ENCODE data around the gene YEATS4. TPM values are rescaled to one million over a fixed set of nuclear protein-coding genes. Genes with fewer than 3 reads are reported as not detected.

YEATS4 gene
- total RNA-seq, 1 experiment from 2014 or later, result 37.1 TPM

DNA sequence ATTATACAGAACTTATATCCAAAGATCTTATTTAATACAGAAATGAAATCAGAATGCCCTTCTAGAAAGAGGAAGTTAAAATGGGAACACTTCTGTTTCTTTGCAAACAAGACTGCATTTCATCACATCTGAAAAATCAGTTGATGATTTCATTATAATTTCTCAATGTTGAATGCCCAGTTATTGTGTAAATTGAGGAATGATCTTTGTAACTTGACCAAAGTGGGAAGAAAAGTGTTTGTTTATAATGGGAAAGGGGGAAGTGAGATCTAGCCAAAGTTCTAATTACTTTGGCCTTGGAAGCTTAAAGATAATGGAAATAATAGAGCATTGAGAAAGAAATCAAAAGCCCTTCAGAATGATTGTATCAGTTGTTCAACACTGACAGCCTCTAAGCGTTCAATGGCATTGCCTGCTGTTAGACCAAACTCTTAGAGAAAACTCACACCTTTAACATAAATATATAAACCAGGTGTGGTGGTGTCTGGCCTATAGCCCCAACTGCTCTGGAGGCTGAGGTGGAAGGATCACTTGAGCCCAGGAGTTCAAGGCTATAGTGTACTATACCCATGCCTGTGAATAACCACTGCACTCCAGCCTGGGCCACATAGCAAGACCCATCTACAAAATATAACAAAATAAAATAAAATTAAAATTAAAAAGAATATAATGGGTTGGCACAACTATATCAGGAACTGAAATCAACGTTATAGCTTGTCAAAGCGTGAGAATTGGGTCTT, 21.3 kb upstream of the YEATS4 start:
- Mint-ChIP-seq H3K9me3 (no peaks in the 10 kb centered on the region), H3K4me3 (no peak overlapping the region), H3K4me1 (no peaks in the 10 kb centered on the region), H3K27me3 (ENCODE audit: low read depth) (no peaks in the 10 kb centered on the region), H3K36me3 (no peaks in the 10 kb centered on the region), H3K27ac (no peak overlapping the region)
- TF ChIP-seq MXD4 (CRISPR knock-in tag; IDR thresholded peaks at IDR 0.05; ENCODE audit: borderline replicate concordance) (no peak), OVOL2 (CRISPR knock-in tag; IDR thresholded peaks at IDR 0.05; ENCODE audit: borderline replicate concordance) (no peak), JAZF1 (CRISPR knock-in tag; IDR thresholded peaks at IDR 0.05) (no peak), ZNF138 (CRISPR knock-in tag; conservative IDR thresholded peaks at IDR 0.05) (no peak), EMX1 (CRISPR knock-in tag; IDR thresholded peaks at IDR 0.05) (no peak), ESRRA (CRISPR knock-in tag; IDR thresholded peaks at IDR 0.05; ENCODE audit: borderline replicate concordance) (no peak), SMAD4 (CRISPR knock-in tag; IDR thresholded peaks at IDR 0.05) (no peak)
- TF ChIP-seq, protein P1, sequence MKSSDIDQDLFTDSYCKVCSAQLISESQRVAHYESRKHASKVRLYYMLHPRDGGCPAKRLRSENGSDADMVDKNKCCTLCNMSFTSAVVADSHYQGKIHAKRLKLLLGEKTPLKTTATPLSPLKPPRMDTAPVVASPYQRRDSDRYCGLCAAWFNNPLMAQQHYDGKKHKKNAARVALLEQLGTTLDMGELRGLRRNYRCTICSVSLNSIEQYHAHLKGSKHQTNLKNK (CRISPR knock-in tag; IDR thresholded peaks at IDR 0.05), result no peak
- TF ChIP-seq, protein P2, sequence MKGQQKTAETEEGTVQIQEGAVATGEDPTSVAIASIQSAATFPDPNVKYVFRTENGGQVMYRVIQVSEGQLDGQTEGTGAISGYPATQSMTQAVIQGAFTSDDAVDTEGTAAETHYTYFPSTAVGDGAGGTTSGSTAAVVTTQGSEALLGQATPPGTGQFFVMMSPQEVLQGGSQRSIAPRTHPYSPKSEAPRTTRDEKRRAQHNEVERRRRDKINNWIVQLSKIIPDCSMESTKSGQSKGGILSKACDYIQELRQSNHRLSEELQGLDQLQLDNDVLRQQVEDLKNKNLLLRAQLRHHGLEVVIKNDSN (CRISPR knock-in tag; IDR thresholded peaks at IDR 0.05), result no peak
- TF ChIP-seq, protein P3, sequence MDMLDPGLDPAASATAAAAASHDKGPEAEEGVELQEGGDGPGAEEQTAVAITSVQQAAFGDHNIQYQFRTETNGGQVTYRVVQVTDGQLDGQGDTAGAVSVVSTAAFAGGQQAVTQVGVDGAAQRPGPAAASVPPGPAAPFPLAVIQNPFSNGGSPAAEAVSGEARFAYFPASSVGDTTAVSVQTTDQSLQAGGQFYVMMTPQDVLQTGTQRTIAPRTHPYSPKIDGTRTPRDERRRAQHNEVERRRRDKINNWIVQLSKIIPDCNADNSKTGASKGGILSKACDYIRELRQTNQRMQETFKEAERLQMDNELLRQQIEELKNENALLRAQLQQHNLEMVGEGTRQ (CRISPR knock-in tag; IDR thresholded peaks at IDR 0.05), result no peak
- TF ChIP-seq, protein P4, sequence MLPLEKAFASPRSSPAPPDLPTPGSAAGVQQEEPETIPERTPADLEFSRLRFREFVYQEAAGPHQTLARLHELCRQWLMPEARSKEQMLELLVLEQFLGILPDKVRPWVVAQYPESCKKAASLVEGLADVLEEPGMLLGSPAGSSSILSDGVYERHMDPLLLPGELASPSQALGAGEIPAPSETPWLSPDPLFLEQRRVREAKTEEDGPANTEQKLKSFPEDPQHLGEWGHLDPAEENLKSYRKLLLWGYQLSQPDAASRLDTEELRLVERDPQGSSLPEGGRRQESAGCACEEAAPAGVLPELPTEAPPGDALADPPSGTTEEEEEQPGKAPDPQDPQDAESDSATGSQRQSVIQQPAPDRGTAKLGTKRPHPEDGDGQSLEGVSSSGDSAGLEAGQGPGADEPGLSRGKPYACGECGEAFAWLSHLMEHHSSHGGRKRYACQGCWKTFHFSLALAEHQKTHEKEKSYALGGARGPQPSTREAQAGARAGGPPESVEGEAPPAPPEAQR (CRISPR knock-in tag; IDR thresholded peaks at IDR 0.05), result no peak
- ChIA-PET POLR2A (no interaction called here), CTCF (interaction anchor here (0.8 to 1.0 kb wide), 2 partner anchors 19 to 47 kb away, joined by 3 to 4 read pairs; no protein-coding TSS in a partner anchor)
- ATAC-seq (no peak), DNase-seq (ENCODE audit: low spot score) (no peak)

DNA sequence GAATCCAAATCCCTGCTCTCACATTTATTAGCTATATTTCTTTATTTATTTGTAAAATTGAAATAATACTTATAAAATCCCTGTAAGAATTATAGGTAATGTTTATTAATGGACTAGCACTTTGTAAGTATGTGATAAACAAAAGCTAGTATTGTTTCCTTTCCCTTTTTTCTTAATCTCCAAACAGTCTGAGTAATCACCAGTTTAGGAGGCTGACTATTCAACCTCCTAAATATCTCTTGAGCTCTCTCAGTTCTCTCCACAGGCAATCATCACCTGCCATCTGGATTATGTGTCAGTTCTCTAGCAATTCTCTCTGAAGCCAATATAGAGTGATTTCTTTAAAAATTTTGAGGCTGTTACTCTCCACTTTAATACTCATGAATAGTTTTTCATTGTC, 20.6 kb upstream of the YEATS4 start:
- ATAC-seq, result no peak
- CTCF ChIA-PET, result interaction anchor here (1.0 kb wide), 1 partner anchor 18 kb away, joined by 3 read pairs; no protein-coding TSS in a partner anchor
- no peak for DNase-seq (ENCODE audit: low spot score)
- no peaks in the 10 kb centered on the region for H3K27me3 Mint-ChIP-seq (ENCODE audit: low read depth)
- no peak overlapping the region for H3K27ac Mint-ChIP-seq
- POLR2A ChIA-PET, result no interaction called here
- no peaks in the 10 kb centered on the region for H3K36me3 Mint-ChIP-seq
- H3K9me3 Mint-ChIP-seq, result no peaks in the 10 kb centered on the region
- H3K4me3 Mint-ChIP-seq, result no peak overlapping the region
- H3K4me1 Mint-ChIP-seq, result no peaks in the 10 kb centered on the region
- TF ChIP-seq ZNF121 (CRISPR knock-in tag; IDR thresholded peaks at IDR 0.05), result no peak
- no peak for TF ChIP-seq ZNF263 (CRISPR knock-in tag; IDR thresholded peaks at IDR 0.05; ENCODE audit: low read depth)
- TF ChIP-seq, protein P5, sequence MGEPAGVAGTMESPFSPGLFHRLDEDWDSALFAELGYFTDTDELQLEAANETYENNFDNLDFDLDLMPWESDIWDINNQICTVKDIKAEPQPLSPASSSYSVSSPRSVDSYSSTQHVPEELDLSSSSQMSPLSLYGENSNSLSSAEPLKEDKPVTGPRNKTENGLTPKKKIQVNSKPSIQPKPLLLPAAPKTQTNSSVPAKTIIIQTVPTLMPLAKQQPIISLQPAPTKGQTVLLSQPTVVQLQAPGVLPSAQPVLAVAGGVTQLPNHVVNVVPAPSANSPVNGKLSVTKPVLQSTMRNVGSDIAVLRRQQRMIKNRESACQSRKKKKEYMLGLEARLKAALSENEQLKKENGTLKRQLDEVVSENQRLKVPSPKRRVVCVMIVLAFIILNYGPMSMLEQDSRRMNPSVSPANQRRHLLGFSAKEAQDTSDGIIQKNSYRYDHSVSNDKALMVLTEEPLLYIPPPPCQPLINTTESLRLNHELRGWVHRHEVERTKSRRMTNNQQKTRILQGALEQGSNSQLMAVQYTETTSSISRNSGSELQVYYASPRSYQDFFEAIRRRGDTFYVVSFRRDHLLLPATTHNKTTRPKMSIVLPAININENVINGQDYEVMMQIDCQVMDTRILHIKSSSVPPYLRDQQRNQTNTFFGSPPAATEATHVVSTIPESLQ (CRISPR knock-in tag; IDR thresholded peaks at IDR 0.05), result no peak
- TF ChIP-seq FOXP1 (CRISPR knock-in tag; IDR thresholded peaks at IDR 0.05; ENCODE audit: borderline replicate concordance), result no peak
- TF ChIP-seq ZNF671 (CRISPR knock-in tag; IDR thresholded peaks at IDR 0.05), result no peak
- TF ChIP-seq, protein P6, sequence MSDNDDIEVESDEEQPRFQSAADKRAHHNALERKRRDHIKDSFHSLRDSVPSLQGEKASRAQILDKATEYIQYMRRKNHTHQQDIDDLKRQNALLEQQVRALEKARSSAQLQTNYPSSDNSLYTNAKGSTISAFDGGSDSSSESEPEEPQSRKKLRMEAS (CRISPR knock-in tag; IDR thresholded peaks at IDR 0.05), result no peak
- no peak for TF ChIP-seq CBFB (CRISPR knock-in tag; IDR thresholded peaks at IDR 0.05; ENCODE audit: low read depth)
- TF ChIP-seq, protein P3 (CRISPR knock-in tag; IDR thresholded peaks at IDR 0.05), result no peak
- TF ChIP-seq, protein P7, sequence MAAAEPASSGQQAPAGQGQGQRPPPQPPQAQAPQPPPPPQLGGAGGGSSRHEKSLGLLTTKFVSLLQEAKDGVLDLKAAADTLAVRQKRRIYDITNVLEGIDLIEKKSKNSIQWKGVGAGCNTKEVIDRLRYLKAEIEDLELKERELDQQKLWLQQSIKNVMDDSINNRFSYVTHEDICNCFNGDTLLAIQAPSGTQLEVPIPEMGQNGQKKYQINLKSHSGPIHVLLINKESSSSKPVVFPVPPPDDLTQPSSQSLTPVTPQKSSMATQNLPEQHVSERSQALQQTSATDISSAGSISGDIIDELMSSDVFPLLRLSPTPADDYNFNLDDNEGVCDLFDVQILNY (CRISPR knock-in tag; IDR thresholded peaks at IDR 0.05), result no peak
- TF ChIP-seq, protein P4 (CRISPR knock-in tag; IDR thresholded peaks at IDR 0.05), result no peak
- TF ChIP-seq NFYB (CRISPR knock-in tag; conservative IDR thresholded peaks at IDR 0.05; ENCODE audit: low read depth), result no peak
- TF ChIP-seq, protein P8, sequence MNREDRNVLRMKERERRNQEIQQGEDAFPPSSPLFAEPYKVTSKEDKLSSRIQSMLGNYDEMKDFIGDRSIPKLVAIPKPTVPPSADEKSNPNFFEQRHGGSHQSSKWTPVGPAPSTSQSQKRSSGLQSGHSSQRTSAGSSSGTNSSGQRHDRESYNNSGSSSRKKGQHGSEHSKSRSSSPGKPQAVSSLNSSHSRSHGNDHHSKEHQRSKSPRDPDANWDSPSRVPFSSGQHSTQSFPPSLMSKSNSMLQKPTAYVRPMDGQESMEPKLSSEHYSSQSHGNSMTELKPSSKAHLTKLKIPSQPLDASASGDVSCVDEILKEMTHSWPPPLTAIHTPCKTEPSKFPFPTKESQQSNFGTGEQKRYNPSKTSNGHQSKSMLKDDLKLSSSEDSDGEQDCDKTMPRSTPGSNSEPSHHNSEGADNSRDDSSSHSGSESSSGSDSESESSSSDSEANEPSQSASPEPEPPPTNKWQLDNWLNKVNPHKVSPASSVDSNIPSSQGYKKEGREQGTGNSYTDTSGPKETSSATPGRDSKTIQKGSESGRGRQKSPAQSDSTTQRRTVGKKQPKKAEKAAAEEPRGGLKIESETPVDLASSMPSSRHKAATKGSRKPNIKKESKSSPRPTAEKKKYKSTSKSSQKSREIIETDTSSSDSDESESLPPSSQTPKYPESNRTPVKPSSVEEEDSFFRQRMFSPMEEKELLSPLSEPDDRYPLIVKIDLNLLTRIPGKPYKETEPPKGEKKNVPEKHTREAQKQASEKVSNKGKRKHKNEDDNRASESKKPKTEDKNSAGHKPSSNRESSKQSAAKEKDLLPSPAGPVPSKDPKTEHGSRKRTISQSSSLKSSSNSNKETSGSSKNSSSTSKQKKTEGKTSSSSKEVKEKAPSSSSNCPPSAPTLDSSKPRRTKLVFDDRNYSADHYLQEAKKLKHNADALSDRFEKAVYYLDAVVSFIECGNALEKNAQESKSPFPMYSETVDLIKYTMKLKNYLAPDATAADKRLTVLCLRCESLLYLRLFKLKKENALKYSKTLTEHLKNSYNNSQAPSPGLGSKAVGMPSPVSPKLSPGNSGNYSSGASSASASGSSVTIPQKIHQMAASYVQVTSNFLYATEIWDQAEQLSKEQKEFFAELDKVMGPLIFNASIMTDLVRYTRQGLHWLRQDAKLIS (CRISPR knock-in tag; IDR thresholded peaks at IDR 0.05; ENCODE audit: borderline replicate concordance), result no peak
